Stimulated activated CD8-positive, alpha-beta memory T cell treated with anti-CD3 and anti-CD28 coated beads, Interleukin-7, amount 100 ng/mL, for 24 hours (primary cell): ENCODE data around the gene SFTPB.

Source experiments
- DNase-seq: peaks from one replicate; pipeline ENCODE4 v3.0.0-alpha.2; 2020; ENCODE audit warnings: low read depth

The SFTPB gene

GRCh38 chr2:85613717-85614515 lies 54.1 kb downstream of the SFTPB start:
- no peak for DNase-seq

DNA sequence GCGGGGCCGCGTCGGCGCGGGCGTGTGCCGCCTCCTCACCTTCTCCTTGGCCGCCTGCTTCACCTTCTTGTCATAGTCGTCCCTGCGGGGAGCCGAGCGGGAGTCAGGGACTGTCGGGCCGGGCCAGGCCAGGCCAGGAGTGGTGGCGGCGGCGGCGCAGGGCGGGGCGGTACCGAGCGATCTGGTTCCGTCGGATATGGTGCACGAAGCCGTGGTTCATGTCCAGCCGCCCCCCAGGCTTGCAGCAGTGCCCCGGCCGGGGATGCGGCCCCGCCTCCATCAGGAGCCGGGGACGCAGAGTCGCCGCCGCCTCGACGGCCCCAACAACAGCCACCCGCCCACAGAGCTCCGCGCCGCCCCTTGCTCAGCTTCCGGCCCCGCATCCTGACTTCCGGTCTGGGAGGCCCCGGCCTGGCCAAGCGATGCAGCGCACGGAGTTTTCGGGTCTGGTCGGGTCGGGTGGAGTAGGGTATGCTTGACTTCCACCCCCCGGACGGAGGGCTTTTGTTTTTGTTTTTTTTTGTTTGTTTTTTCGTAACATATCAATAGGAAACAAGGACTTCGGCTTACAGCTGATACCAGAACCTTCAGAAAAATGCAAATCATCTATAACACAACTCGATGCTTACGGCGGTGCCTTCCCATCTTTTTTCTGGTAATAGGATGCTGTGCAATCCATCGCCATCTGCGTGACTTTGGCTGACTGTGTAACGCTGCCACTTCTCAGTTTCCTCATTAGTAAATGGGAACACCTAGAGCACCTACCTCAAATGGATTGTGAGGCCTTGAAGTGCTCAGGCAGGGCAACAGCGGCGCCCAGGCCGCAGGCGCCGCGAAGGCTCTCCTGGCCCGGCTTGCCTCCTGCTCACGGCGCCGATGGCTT lies 56.1 kb downstream of the SFTPB start, which contains the start of gene C2orf68:
TSS of gene C2orf68 (minus strand) at position 362 of the 883 bp plus-strand sequence. CDS start at position 280, 82 bp downstream.
- DNase-seq, result peak; percentile 76

DNA sequence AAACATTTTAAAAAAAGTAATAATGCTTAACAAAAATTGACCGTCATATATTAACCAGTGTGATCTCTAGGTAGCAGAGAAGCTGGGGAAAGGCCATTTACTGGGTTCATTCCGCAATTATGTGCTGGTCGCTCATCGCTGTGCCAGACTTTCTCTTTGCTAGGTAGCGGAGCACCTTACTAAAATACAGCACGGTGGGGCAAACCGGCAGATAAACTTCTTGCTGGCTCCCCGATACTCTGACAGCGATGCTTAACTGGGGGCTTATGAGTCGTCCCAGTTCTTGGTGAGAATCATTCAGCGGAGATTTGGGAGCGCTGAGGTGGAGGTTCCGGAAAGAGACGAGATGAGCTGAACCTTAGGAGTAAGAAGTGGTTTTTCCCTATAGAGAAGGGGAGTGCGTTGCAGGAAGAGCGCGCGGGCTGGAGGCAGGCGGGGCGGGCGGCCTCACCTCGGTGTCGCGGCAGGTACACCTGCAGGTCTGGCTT lies 56.7 kb downstream of the SFTPB start:
- no peak for DNase-seq
